MM.1S (cell line): ENCODE measurements around the gene RSRC1.

Experiments
- EZH2 ChIP-seq: fragments of 300-600 bp; sonication (generic); optimal IDR thresholded peaks from 2 replicates; pipeline ENCODE3; 2017; ENCODE audit warnings: low read depth, mild to moderate bottlenecking, antibody characterized with exemption, low read length, mixed read lengths
- EZH2phosphoT487 ChIP-seq: fragments of 300-600 bp; sonication (generic); IDR thresholded peaks from 2 replicates; pipeline ENCODE4 v1.6.1; 2018; ENCODE audit warnings: antibody characterized with exemption, low read length
- TF ChIP-seq, protein P1 (sequence below): fragments of 300-600 bp; sonication (generic); IDR thresholded peaks from 2 replicates; pipeline ENCODE4 v1.5.1; 2016; ENCODE audit warnings: antibody characterized with exemption, low read length, mixed read lengths

DNA sequence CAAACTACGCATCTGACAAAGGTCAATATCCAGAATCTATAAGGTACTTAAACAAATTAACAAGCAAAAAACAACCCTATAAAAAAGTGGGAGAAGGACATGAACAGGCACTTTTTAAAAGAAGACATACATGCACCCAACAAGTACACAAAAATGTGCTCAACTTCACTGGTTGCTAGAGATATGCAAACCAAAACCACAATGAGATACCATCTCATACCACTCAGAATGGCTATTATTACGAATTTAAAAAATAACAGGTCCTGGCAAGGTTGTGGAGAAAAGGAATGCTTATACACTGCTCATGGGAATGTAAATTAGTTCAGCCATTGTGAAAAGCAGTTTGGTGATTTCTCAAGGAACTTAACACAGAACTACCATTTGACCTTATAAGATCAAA, 285.5 kb downstream of the RSRC1 start:
- TF ChIP-seq, protein P1, sequence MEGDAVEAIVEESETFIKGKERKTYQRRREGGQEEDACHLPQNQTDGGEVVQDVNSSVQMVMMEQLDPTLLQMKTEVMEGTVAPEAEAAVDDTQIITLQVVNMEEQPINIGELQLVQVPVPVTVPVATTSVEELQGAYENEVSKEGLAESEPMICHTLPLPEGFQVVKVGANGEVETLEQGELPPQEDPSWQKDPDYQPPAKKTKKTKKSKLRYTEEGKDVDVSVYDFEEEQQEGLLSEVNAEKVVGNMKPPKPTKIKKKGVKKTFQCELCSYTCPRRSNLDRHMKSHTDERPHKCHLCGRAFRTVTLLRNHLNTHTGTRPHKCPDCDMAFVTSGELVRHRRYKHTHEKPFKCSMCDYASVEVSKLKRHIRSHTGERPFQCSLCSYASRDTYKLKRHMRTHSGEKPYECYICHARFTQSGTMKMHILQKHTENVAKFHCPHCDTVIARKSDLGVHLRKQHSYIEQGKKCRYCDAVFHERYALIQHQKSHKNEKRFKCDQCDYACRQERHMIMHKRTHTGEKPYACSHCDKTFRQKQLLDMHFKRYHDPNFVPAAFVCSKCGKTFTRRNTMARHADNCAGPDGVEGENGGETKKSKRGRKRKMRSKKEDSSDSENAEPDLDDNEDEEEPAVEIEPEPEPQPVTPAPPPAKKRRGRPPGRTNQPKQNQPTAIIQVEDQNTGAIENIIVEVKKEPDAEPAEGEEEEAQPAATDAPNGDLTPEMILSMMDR: no peak
- TF ChIP-seq EZH2phosphoT487: no peak
- no peak for TF ChIP-seq EZH2
